H1 (cell line): ENCODE results near the gene NCK2. TPM values are rescaled to one million over a fixed set of nuclear protein-coding genes. Genes with fewer than 3 reads are reported as not detected.

Experiments
- CTCF ChIA-PET: fragments of 300-600 bp; sonication (Branson Sonifier 250); formaldehyde crosslinking; loops from one replicate; lab custom pipeline; 2021; ENCODE audit not compliant: partially characterized antibody; lab: Charles Lee
- POLR2A ChIA-PET: fragments of 300-600 bp; sonication (Branson Sonifier 250); formaldehyde crosslinking; loops from one replicate; lab custom pipeline; 2021; ENCODE audit warnings: inconsistent platforms; ENCODE audit not compliant: partially characterized antibody; lab: Charles Lee
- DNase-seq, 2 experiments: peaks; one replicate each; pipeline versions ENCODE4 v3.0.0 to v3.0.0-alpha.2; 2010 to 2022; ENCODE audit warnings: low spot score in 2 of 2, low read depth in 1 of 2, mixed read lengths in 1 of 2
- FAIRE-seq: peaks from 2 replicates; lab custom pipeline; 2011; peaks lifted over from hg19 to GRCh38; lab: Jason Lieb, UNC
- H2AFZ ChIP-seq: 2 replicates; pipeline ENCODE4 v1.8.1; 2012; ENCODE audit warnings: low read length, inconsistent platforms
- H2AK5ac ChIP-seq: 2 replicates; pipeline ENCODE4 v1.6.1; 2013; ENCODE audit warnings: low read depth, low read length
- H2BK120ac ChIP-seq: replicated peaks from 2 replicates; pipeline ENCODE3; 2013; ENCODE audit warnings: low read depth, low read length, inconsistent platforms
- H2BK12ac ChIP-seq: 2 replicates; pipeline ENCODE4 v1.6.1; 2013; ENCODE audit warnings: low read depth, low read length
- H2BK15ac ChIP-seq: 2 replicates; pipeline ENCODE4 v1.6.1; 2013; ENCODE audit warnings: low read length
- H2BK20ac ChIP-seq: 2 replicates; pipeline ENCODE4 v1.6.1; 2013; ENCODE audit warnings: low read length
- H2BK5ac ChIP-seq: 2 replicates; pipeline ENCODE4 v1.6.1; 2013; ENCODE audit warnings: low read depth, low read length
- H3K14ac ChIP-seq: 2 replicates; pipeline ENCODE4 v1.6.1; 2013; ENCODE audit warnings: inconsistent platforms; ENCODE audit not compliant: insufficient read length
- H3K18ac ChIP-seq: 2 replicates; pipeline ENCODE4 v1.6.1; 2013; ENCODE audit warnings: low read length; ENCODE audit errors: extremely low read depth
- H3K23ac ChIP-seq: 2 replicates; pipeline ENCODE4 v1.6.1; 2013; ENCODE audit warnings: inconsistent platforms; ENCODE audit not compliant: insufficient read length
- H3K23me2 ChIP-seq: 2 replicates; pipeline ENCODE4 v1.6.1; 2013; ENCODE audit warnings: low read depth, low read length
- H3K27ac ChIP-seq: 2 replicates; pipeline ENCODE4 v1.6.1; 2011; ENCODE audit warnings: low read depth, low read length, inconsistent platforms
- H3K27me3 ChIP-seq, 4 experiments: replicated peaks in 1 of 4; 1 replicate in 1 of 4; 2 replicates in 3 of 4; pipeline versions ENCODE4 v1.6.1 to v1.8.1; 2011 to 2013; ENCODE audit warnings: low read length in 3 of 4, mild to moderate bottlenecking in 3 of 4, inconsistent platforms in 2 of 4, mixed read lengths in 2 of 4, moderate library complexity in 1 of 4; ENCODE audit not compliant: control insufficient read depth in 3 of 4, insufficient read depth in 3 of 4; ENCODE audit errors: extremely low read depth in 1 of 4
- H3K36me3 ChIP-seq, 4 experiments: 2 replicates each; pipeline versions ENCODE4 v1.6.1 to v1.8.1; 2011 to 2013; ENCODE audit warnings: mild to moderate bottlenecking in 4 of 4, low read length in 3 of 4, moderate library complexity in 2 of 4, control low read depth in 1 of 4, inconsistent platforms in 1 of 4; ENCODE audit not compliant: insufficient read depth in 4 of 4, control insufficient read depth in 2 of 4
- H3K4ac ChIP-seq: replicated peaks from 2 replicates; pipeline ENCODE3; 2013; ENCODE audit warnings: low read length, low read depth, mixed read lengths, inconsistent platforms; ENCODE audit not compliant: insufficient read length
- H3K4me1 ChIP-seq, 4 experiments: replicated peaks in 1 of 4; 1 replicate in 1 of 4; 2 replicates in 3 of 4; pipeline versions ENCODE4 v1.6.1 to v1.8.1; 2011 to 2013; ENCODE audit warnings: low read length in 3 of 4, inconsistent platforms in 2 of 4, mixed read lengths in 1 of 4; ENCODE audit not compliant: insufficient read depth in 4 of 4, control insufficient read depth in 3 of 4
- H3K4me2 ChIP-seq, 2 experiments: 2 replicates each; pipeline versions ENCODE4 v1.6.1 to v1.8.1; 2011 to 2013; ENCODE audit warnings: low read depth in 2 of 2, low read length in 2 of 2, control low read depth in 1 of 2, inconsistent platforms in 1 of 2, mild to moderate bottlenecking in 1 of 2; ENCODE audit not compliant: insufficient read depth in 1 of 2
- H3K4me3 ChIP-seq, 4 experiments: fragments of 200-600, 300-600 bp in 1 of 4; sonication (generic), shearing (Covaris generic), sonication (Bioruptor Twin) in 1 of 4; 2 replicates each; pipeline versions ENCODE4 v1.5.1 to v1.8.1; 2011 to 2016; ENCODE audit warnings: low read length in 4 of 4, low read depth in 3 of 4, control low read depth in 2 of 4, inconsistent platforms in 2 of 4, mild to moderate bottlenecking in 2 of 4, mixed read lengths in 1 of 4, moderate library complexity in 1 of 4; ENCODE audit not compliant: insufficient read depth in 2 of 4; ENCODE audit errors: extremely low read depth in 1 of 4
- H3K56ac ChIP-seq: replicated peaks from 2 replicates; pipeline ENCODE3; 2013; ENCODE audit warnings: low read depth, mild to moderate bottlenecking, mixed read lengths, low read length, inconsistent platforms; ENCODE audit not compliant: insufficient read length
- H3K79me1 ChIP-seq: 2 replicates; pipeline ENCODE4 v1.6.1; 2013; ENCODE audit warnings: low read depth, low read length, control low read depth
- H3K79me2 ChIP-seq, 2 experiments: 2 replicates each; pipeline versions ENCODE4 v1.6.1 to v1.8.1; 2012 to 2013; ENCODE audit warnings: low read length in 2 of 2, mild to moderate bottlenecking in 2 of 2, inconsistent platforms in 1 of 2; ENCODE audit not compliant: insufficient read depth in 2 of 2, control insufficient read depth in 1 of 2
- H3K9ac ChIP-seq, 4 experiments: replicated peaks in 1 of 4; 1 replicate in 1 of 4; 2 replicates in 3 of 4; pipeline versions ENCODE4 v1.6.1 to v1.8.1; 2011 to 2013; ENCODE audit warnings: low read depth in 3 of 4, low read length in 3 of 4, control low read depth in 2 of 4, mild to moderate bottlenecking in 2 of 4, moderate library complexity in 2 of 4, inconsistent platforms in 1 of 4; ENCODE audit errors: extremely low read depth in 1 of 4
- H3K9me3 ChIP-seq, 2 experiments: 2 replicates each; pipeline versions ENCODE4 v1.6.1 to v1.8.1; 2012 to 2013; ENCODE audit warnings: mild to moderate bottlenecking in 2 of 2, moderate library complexity in 2 of 2, control low read depth in 1 of 2, inconsistent platforms in 1 of 2, low read depth in 1 of 2, low read length in 1 of 2, mixed read lengths in 1 of 2; ENCODE audit not compliant: insufficient read depth in 2 of 2
- H4K20me1 ChIP-seq, 2 experiments: replicated peaks in 1 of 2; 2 replicates each; pipeline versions ENCODE3 to v1.8.1; 2011 to 2013; ENCODE audit warnings: inconsistent platforms in 2 of 2, low read length in 2 of 2, mild to moderate bottlenecking in 1 of 2; ENCODE audit not compliant: insufficient read depth in 2 of 2, control insufficient read depth in 1 of 2
- H4K5ac ChIP-seq: 2 replicates; pipeline ENCODE4 v1.6.1; 2013; ENCODE audit warnings: low read length, low read depth, mixed read lengths, inconsistent platforms; ENCODE audit not compliant: insufficient read length
- H4K8ac ChIP-seq: 2 replicates; pipeline ENCODE4 v1.8.0; 2013; ENCODE audit warnings: mild to moderate bottlenecking, moderate library complexity, low read length, inconsistent platforms; ENCODE audit not compliant: insufficient read depth; ENCODE audit errors: extremely low read depth
- H4K91ac ChIP-seq: replicated peaks from 2 replicates; pipeline ENCODE3; 2013; ENCODE audit warnings: low read length, mixed read lengths, inconsistent platforms; ENCODE audit not compliant: insufficient read length
- BCL11A ChIP-seq, 2 experiments: IDR thresholded peaks; one replicate each; pipeline ENCODE4 v1.6.1; 2011; ENCODE audit warnings: low read depth in 2 of 2, low read length in 2 of 2, mild to moderate bottlenecking in 2 of 2
- BRCA1 ChIP-seq: IDR thresholded peaks from 2 replicates; pipeline ENCODE4 v1.6.1; 2012; ENCODE audit warnings: low read depth, low read length, improper control_type of control experiment
- SAP30 ChIP-seq: fragments of 300-600 bp; sonication (generic); IDR thresholded peaks from 2 replicates; pipeline ENCODE4 v1.7.1; 2012; ENCODE audit warnings: low read length, moderate library complexity, mild to moderate bottlenecking, inconsistent platforms; ENCODE audit not compliant: insufficient read depth, insufficient replicate concordance
- WGBS, 2 experiments: shearing (Covaris generic) in 1 of 2; methylation state at CpG; one replicate each; pipeline versions ENCODE4 v1.1.6 to v1.1.7; 2013 to 2015; ENCODE audit warnings: low lambda C conversion rate in 2 of 2, mixed read lengths in 2 of 2, inconsistent platforms in 1 of 2, low coverage in 1 of 2, missing lambda C conversion rate in 1 of 2; ENCODE audit not compliant: insufficient replicate concordance in 2 of 2, insufficient coverage in 1 of 2, insufficient read length in 1 of 2; ENCODE audit errors: extremely low coverage in 1 of 2, missing lambda C conversion rate in 1 of 2; 5-methylcytosine and 5-hydroxymethylcytosine counted together
- polyA plus RNA-seq, 7 experiments: library from polyadenylated mRNA; depleted of rRNA in 3 of 7; stranded (reverse) in 5 of 7; unstranded in 2 of 7; fragments of >200 nt in 5 of 7; fragments of 200-250 nt in 2 of 7; gene quantifications; 1 replicate in 5 of 7; 2 replicates in 1 of 7; 4 replicates in 1 of 7; pipeline versions ENCODE4 v1.2.1 to v1.2.3, GENCODE V29; 2011 to 2013; ENCODE audit warnings: missing spikeins in 2 of 7, mixed read lengths in 2 of 7
- total RNA-seq: library from RNA; stranded (reverse); fragmentation: NEBNext Ultra II Directional; extraction: Animal tissue kit (Norgen Biotek cat#: 25700); gene quantifications from 2 replicates; pipeline ENCODE4 v1.2.1, GENCODE V29; 2021

The NCK2 gene
- total and polyA plus RNA-seq, 2 of the 8 experiments (the other 6 are each of a cell fraction or from before 2014, with no cell fraction given) = 30.3 to 65.7 TPM

- H4K91ac ChIP-seq = no peak overlapping the region
- CTCF ChIA-PET = no interaction called here
- H3K79me1 ChIP-seq = peaks cover 37% of the 10 kb centered on the region
Observed at GRCh38 chr2:105781274-105781978, 36.7 kb downstream of the NCK2 start.

More at GRCh38 chr2:105781274-105781978, 36.7 kb downstream of the NCK2 start:
- Histone ChIP-seq H3K56ac (no peak overlapping the region), H3K4me2 (no peak overlapping the region), H2AFZ (no peak overlapping the region), H2BK5ac (no peak overlapping the region), H4K20me1 (peaks cover 10 to 34% of the 10 kb centered on the region in 2 experiments), H2AK5ac (no peak overlapping the region), H3K79me2 (peaks cover 0 to 92% of the 10 kb centered on the region in 2 experiments), H2BK120ac (no peak overlapping the region), H3K27me3 (no peaks in the 10 kb centered on the region), H4K5ac (no peak overlapping the region), H2BK20ac (no peak overlapping the region), H3K4me3 (no peak overlapping the region), H3K14ac (no peak overlapping the region), H4K8ac (no peak overlapping the region), H2BK15ac (no peak overlapping the region), H3K9me3 (no peaks in the 10 kb centered on the region), H3K4me1 (peaks cover 4 to 15% (median 9%) of the 10 kb centered on the region in 4 experiments), H3K27ac (no peak overlapping the region), H3K23me2 (no peaks in the 10 kb centered on the region; the same call in 1 of the 2 replicates), H3K4ac (no peak overlapping the region), H3K36me3 (no peaks in the 10 kb centered on the region), H2BK12ac (no peak overlapping the region), H3K23ac (no peak overlapping the region), H3K9ac (no peak overlapping the region), H3K18ac (no peak overlapping the region)
- TF ChIP-seq BCL11A (IDR thresholded peaks at IDR 0.05; ENCODE audit: low read depth in 2 of 2, low read length in 2 of 2) (no peak), SAP30 (no peak), BRCA1 (no peak)
- DNase-seq (no peak), FAIRE-seq (no peak)
- 88% methylated on average over 10 of the region's 10 CpGs; no CpG with 5 or more reads in 1 of the 2 experiments for WGBS, 2 experiments
- POLR2A ChIA-PET = interaction anchor here (2.1 kb wide), 1 partner anchor 10 kb away, joined by 5 read pairs; no protein-coding TSS in a partner anchor
